Right atrium auricular region (tissue), 2 donors: ENCODE results near the gene MYB. TPM values are rescaled to one million over a fixed set of nuclear protein-coding genes. Genes with fewer than 3 reads are reported as not detected.

Experiments used
- DNase-seq: peaks from one replicate; pipeline ENCODE4 v3.0.0-alpha.2; 2019; ENCODE audit warnings: low spot score
- H3K27ac ChIP-seq, 2 donors: fragments of 200-600 bp; sonication (generic); 1 replicate in 1 of 2; 2 replicates in 1 of 2; pipeline ENCODE4 v1.5.1; 2016 to 2019
- H3K27me3 ChIP-seq, 2 donors: fragments of 200-600 bp; sonication (generic); one replicate each; pipeline versions ENCODE4 v1.5.1 to v1.6.0; 2017 to 2019
- H3K36me3 ChIP-seq: fragments of 200-600 bp; sonication (generic); one replicate; pipeline ENCODE4 v1.5.1; 2016
- H3K4me1 ChIP-seq, 2 donors: fragments of 200-600 bp; sonication (generic); one replicate each; pipeline versions ENCODE4 v1.5.1 to v1.6.0; 2017 to 2019
- H3K4me3 ChIP-seq, 2 donors: fragments of 200-600 bp; sonication (generic); 1 replicate in 1 of 2; 2 replicates in 1 of 2; pipeline ENCODE4 v1.5.1; 2017 to 2019; ENCODE audit warnings: mild to moderate bottlenecking in 1 of 2, moderate library complexity in 1 of 2
- H3K9me3 ChIP-seq, 2 donors: fragments of 200-600 bp; sonication (generic); one replicate each; pipeline ENCODE4 v1.5.1; 2019
- total RNA-seq, 2 donors: library from RNA; depleted of rRNA; stranded (reverse); fragments of >200 nt; gene quantifications; one replicate each; pipeline ENCODE4 v1.1.0, GENCODE V29; 2016
- TF ChIP-seq, protein P1 (sequence below), 2 donors: fragments of 200-600 bp; sonication (generic); IDR thresholded peaks; one replicate each; pipeline ENCODE4 v1.5.1; 2019; ENCODE audit warnings: antibody characterized with exemption in 2 of 2

Gene MYB
- total RNA-seq, 2 donors from 2014 or later, result 0.16 TPM; not detected in 1

DNA sequence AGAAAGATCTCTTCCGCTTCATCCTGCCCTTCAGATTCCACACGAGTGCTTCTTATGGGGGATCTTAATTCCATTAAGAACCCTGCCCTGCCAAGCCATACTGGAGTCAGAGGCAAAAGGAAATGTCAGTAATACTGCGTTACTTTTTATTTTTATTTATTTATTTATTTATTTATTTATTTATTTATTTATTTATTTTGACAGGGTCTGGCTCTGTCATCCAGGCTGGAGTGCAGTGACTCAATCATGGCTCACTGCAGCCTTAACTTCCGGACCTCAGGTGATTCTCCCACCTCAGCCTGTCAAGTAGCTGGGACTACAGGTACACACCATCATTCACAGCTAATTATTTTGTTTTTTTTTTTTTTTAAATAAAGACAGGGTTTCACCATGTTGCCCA, 79.5 kb downstream of the MYB start:
- no peak overlapping the region for H3K4me3 ChIP-seq
- TF ChIP-seq, protein P1, sequence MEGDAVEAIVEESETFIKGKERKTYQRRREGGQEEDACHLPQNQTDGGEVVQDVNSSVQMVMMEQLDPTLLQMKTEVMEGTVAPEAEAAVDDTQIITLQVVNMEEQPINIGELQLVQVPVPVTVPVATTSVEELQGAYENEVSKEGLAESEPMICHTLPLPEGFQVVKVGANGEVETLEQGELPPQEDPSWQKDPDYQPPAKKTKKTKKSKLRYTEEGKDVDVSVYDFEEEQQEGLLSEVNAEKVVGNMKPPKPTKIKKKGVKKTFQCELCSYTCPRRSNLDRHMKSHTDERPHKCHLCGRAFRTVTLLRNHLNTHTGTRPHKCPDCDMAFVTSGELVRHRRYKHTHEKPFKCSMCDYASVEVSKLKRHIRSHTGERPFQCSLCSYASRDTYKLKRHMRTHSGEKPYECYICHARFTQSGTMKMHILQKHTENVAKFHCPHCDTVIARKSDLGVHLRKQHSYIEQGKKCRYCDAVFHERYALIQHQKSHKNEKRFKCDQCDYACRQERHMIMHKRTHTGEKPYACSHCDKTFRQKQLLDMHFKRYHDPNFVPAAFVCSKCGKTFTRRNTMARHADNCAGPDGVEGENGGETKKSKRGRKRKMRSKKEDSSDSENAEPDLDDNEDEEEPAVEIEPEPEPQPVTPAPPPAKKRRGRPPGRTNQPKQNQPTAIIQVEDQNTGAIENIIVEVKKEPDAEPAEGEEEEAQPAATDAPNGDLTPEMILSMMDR (IDR thresholded peaks at IDR 0.05), result no peak
- no peaks in the 10 kb centered on the region for H3K9me3 ChIP-seq
- no peaks in the 10 kb centered on the region for H3K36me3 ChIP-seq
- H3K27ac ChIP-seq, result no peak overlapping the region
- no peak for DNase-seq
- H3K27me3 ChIP-seq, result no peaks in the 10 kb centered on the region
- H3K4me1 ChIP-seq, result no peaks in the 10 kb centered on the region

DNA sequence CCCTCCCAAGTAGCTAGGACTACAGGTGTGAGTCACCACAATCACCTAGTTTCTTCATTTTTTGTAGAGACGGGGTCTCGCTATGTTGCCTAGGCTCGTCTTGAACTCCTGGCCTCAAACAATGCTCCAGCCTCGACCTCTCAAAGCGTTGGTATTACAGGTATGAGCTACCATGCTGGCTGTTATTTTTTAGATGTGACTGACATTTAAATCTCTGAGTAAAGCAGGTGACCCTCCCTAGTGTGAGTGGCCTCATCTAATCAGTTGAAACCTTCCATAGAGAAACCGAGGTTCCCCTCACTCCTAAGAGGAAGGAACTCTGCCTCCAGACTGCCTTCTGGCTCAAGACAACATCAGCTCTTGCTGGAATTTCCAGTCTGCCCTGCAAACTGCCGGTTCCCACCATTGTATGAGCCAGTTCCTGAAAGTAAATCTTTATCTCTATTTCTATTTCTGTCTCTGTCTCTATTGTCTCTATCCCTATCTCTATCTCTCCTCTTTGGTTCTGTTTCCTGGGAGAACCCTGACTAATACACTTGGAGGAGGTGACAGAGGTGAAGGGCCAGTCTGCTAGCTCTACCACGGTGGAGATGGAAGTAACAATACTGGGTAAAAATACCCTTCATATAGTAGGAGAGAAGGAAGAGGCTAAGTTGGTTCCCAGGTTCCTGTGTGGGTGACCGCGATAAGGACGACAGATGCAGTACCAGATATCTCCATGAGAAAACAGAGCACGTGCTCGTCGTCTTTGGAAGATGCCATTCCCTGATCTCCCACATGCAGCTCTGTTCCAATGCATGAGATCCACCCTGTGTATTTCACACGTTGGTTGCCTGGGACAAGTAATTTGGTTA, 81.0 kb downstream of the MYB start:
- DNase-seq, result no peak

DNA sequence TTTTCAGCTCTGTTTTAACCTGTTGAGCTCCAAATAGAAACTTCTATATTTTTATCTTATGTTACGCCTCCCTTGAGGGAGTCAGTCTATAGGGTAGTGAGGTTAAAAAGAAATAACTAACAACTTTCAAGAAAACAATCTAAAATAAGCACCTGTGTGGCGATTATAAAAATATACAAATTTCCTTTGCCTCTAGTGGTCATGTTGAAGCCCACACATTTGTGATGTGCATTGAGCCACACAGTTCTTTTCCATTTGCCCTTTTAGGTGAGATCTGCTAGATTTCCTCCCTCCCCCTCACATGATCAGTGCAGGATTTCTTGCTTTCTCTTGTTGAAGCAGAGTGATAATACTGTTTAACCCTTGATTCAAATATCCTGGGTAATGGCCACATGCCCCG, 84.2 kb downstream of the MYB start:
- H3K9me3 ChIP-seq, result no peaks in the 10 kb centered on the region
- DNase-seq, result no peak
- H3K4me3 ChIP-seq, result no peak overlapping the region
- no peak overlapping the region for H3K27ac ChIP-seq
- no peaks in the 10 kb centered on the region for H3K4me1 ChIP-seq
- H3K27me3 ChIP-seq, result no peaks in the 10 kb centered on the region
- TF ChIP-seq, protein P1 (IDR thresholded peaks at IDR 0.05), result no peak
- H3K36me3 ChIP-seq, result no peaks in the 10 kb centered on the region

More for the DNA sequence above, 81.0 kb downstream of the MYB start:
- TF ChIP-seq, protein P1 (IDR thresholded peaks at IDR 0.05), result no peak
- Histone ChIP-seq H3K4me1 (no peaks in the 10 kb centered on the region), H3K4me3 (no peak overlapping the region), H3K27ac (no peak overlapping the region), H3K9me3 (no peaks in the 10 kb centered on the region), H3K36me3 (no peaks in the 10 kb centered on the region), H3K27me3 (no peaks in the 10 kb centered on the region)

DNA sequence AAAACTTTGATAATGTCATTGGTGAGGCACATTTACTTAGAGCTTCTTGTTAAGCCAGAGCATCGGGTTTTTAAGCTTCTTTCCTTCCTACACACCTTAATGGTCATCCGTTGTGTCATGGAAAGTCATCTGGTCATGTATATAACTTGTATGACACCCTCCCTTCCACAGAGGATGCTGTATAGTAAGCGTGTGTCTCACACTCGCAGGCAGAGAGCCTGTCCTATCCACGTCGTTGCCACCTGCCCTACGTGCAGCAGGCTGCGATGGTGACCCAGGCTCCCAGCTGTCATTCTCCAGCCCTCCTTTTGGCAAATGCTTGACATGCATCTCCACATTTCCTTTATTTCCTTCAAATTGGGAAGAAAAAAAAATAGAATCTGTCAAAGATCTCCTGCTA, 85.6 kb downstream of the MYB start:
- Histone ChIP-seq H3K4me1 (no peaks in the 10 kb centered on the region), H3K4me3 (no peak overlapping the region), H3K36me3 (no peaks in the 10 kb centered on the region), H3K9me3 (no peaks in the 10 kb centered on the region), H3K27me3 (no peaks in the 10 kb centered on the region), H3K27ac (no peak overlapping the region)
- DNase-seq, result no peak
- TF ChIP-seq, protein P1 (IDR thresholded peaks at IDR 0.05), result no peak

DNA sequence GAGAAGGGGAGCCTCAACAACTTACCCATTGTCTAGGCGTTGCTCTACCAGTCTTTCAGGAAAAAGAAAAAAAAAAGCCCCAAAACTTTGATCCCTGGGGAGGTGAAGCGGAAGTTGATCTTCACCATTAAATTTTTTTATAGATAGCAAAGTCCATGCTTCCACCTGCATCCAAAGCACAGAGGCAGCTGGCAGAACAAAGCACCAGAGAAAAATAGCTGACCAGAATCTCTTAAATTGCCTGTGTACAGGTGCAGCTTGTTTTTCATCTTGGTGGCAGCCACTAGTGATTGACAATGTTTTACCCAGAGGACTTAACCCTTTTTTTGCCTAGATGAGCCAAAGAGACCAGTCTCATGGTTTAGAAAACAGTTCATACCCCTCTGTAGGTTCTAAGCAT, 86.0 kb downstream of the MYB start:
- TF ChIP-seq, protein P1 (IDR thresholded peaks at IDR 0.05), result no peak
- DNase-seq, result no peak
- no peaks in the 10 kb centered on the region for H3K27me3 ChIP-seq
- no peak overlapping the region for H3K27ac ChIP-seq
- H3K4me3 ChIP-seq, result no peak overlapping the region
- H3K9me3 ChIP-seq, result no peaks in the 10 kb centered on the region
- H3K4me1 ChIP-seq, result no peaks in the 10 kb centered on the region
- H3K36me3 ChIP-seq, result no peaks in the 10 kb centered on the region

DNA sequence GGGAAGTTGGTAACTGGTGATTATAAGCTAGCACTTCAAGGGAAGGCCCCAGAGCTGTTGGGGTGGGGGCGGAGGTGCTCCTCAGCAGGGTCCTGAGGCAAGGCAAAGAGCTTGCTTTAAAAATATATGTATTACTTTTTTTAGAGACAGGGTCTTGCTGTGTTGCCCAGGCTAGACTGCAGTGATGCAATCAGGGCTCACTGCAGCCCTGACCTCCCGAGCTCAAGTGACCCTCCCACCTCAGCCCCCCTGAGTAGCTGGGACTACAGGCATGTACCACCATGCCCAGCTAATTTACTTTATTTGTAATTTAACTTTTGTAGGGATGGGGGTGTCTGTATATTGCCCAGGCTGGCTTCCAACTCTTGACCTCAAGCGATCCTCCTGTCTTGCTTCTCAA, 87.2 kb downstream of the MYB start:
- no peaks in the 10 kb centered on the region for H3K4me1 ChIP-seq
- TF ChIP-seq, protein P1 (IDR thresholded peaks at IDR 0.05), result no peak
- no peaks in the 10 kb centered on the region for H3K36me3 ChIP-seq
- no peak for DNase-seq
- no peaks in the 10 kb centered on the region for H3K27me3 ChIP-seq
- H3K9me3 ChIP-seq, result no peaks in the 10 kb centered on the region
- no peak overlapping the region for H3K4me3 ChIP-seq
- H3K27ac ChIP-seq, result no peak overlapping the region
